GM18520 (cell line): Measurements from ENCODE around the gene CCDC180.
"Not testable (repeated sequence)": the region's sequence is repeated elsewhere in the genome, so short reads cannot be mapped to it uniquely, and the experiment has no call there.

ENCODE experiments used
- ATAC-seq: cut with Tn5 transposase; IDR thresholded peaks from one replicate; pipeline ENCODE4 v1.9.1; 2021; ENCODE audit not compliant: unreplicated experiment

The CCDC180 gene

GRCh38 chr9:97307500-97308163 lies at the start of gene CCDC180:
TSS of gene CCDC180 (plus strand) at chr9:97307659. CDS start at chr9:97308064, 405 bp downstream.
- ATAC-seq: no peak

GRCh38 chr9:97259834-97260514 lies 47.5 kb upstream of the CCDC180 start:
- ATAC-seq: not testable (repeated sequence)

DNA sequence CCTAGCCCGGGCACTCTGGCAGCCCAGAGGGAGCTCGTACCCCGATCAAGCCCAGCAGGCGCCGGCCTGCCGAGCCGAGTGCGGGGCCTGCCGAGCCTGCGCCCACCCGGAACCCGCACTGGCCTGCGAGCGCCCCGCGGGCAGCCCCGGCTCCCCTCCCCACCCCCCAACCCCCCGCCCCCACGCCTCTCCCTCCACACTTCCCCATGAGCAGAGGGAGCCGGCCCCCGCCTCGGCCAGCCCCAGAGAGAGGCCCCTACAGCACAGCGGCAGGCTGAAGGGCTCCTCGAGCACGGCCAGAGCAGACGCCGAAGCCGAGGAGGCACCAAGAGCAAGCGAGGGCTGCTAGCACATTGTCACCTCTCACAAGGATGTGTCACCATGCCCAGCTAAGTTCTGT lies 36.2 kb upstream of the CCDC180 start:
- ATAC-seq: no peak

DNA sequence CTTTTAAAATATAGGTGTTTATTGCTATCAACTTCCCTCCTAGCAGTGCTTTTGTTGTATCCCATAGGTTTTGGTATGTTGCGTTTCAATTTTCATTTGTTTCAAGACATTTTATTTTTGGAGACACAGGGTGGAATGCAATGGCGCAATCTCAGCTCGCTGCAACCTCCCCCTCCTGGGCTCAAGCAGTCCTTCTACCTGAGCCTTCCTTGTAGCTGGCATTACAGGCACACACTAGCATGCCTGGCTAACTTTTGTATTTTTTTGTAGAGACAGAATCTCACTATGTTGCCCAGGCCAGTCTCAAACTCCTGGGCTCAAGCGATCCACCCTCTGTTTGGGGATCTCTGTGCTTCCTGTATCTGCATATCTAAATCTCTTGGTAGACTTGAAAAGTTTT lies 35.4 kb upstream of the CCDC180 start:
- no peak for ATAC-seq

DNA sequence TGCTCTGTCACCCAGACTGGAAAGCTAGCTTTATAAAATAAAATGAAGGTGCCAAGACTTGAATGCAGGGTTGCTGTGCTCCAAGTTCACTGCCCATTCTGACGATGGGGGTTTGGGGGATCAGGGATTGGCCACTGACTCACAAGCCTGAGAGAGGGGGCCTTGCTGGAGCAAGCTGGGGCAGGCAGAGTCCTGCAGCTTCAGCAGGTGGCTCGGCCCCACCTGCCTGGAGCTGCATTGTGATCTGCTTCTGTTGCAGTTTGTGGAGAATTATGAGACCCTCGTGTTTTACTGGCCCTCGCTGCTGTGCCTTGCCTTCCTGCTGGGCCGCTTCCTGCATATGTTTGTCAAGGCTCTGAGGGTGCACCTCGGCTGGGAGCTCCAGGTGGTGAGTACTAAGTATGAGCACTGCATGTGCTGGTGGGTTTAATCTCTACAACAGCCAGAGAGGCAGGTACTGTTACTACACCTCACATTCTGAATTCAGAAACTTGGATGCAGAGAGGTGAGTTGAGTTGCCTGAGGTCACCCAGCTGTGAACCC lies 31.1 kb upstream of the CCDC180 start:
- ATAC-seq: no peak

DNA sequence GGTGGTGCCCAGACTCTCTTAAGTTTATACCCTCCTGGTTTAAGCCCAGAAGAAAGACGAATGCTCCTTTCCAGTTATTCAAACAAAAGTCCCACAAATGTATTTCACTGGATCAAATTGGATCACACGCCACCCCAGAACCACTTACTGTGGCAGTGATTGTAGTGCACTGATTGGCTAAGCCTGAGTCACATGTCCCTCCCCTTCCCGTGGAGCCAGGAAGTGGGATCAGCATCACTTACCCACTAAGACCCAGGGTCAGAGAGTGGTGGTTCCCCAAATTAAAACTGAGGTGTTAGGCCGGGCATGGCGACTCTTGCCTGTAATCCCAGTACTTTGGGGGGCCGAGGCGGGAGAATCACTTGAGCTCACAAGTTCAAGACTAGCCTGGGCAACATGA lies 29.5 kb upstream of the CCDC180 start:
- ATAC-seq: no peak

DNA sequence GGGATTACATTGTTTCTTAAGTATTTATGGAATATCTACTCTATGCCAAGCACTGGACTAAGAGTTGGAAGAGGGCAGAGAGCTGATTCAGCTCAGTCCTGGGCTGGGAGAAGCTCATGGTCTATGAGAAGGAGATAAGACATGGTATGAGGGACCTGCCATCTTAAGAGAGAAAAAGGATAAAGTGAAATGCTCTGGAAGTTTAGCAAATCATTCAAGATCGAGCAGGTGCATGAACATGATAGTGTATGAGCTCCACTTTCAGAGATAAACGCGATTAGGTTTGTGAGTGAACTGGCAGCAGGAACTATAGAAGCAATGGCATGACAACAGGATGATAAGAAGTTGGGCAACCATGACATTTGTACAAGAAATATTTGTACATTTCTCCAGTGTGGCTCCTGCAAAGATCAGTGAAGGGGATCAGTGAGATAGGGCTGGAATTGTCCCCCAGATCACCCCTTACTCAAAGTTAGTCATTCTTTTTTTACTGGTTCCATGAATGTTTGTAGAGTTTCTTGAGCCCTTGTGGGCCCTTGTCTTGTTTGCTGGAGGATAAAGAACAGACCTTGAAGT lies 26.6 kb upstream of the CCDC180 start:
- no peak for ATAC-seq

GRCh38 chr9:97283768-97284167 lies 23.7 kb upstream of the CCDC180 start:
- no peak for ATAC-seq

DNA sequence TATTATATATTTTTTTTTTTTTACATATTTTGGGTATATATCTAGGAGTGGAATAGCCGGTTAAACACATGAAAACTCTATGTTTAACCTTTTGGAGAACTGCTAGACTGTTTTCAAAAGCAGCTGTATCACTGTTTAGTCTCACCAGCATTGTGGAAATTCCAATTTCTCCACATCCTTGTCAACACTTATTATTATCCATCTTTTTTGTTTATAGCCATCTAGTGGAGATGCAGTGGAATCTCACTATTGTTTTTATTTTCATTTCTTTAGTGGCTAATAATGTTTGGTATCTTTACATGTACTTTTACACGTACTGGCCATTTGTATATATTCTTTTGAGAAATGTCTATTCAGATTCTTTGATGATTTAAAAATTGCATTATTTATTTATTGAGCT lies 22.7 kb upstream of the CCDC180 start:
- no peak for ATAC-seq

DNA sequence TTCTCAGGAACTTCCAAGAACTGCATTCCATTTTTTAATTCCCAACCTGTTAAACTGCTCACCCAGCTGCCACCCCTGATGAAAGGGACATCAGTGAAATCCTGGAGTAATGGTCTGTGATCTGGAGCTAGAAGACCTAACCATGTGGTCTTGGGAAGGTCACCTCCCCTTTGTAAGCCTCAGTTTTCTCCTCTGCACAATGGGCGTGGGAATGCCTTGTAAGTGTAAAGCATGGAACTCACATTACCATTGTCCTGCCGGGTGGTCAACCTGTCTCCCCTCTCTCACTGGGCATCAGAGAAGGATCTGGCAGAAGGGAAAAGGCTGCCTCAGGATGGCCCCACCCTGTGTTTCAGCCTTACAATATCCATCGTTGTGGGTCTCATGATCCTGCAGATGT lies 15.3 kb upstream of the CCDC180 start:
- ATAC-seq: no peak

GRCh38 chr9:97293207-97293721 lies 14.2 kb upstream of the CCDC180 start:
- ATAC-seq: no peak

- ATAC-seq: no peak
Measured at GRCh38 chr9:97293818-97294217, 13.6 kb upstream of the CCDC180 start.

DNA sequence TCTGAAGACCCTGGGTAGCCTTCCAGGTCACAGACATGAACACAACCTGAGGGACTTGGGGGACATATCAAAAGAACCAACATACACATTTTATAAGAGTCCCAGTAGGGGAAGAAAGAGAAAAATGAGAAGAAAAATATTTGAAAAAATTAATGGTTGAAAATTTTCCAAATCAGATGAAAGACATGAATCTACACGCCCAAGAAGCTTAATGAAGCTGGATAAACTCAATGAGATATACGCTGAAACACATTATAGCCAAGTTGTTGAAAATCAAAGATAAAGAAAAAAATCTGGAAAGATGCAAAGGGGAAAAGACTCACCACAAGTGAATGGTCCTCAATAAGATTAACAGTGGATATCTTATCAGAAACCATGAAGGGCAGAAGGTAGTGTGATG lies 9.6 kb upstream of the CCDC180 start:
- ATAC-seq: no peak

DNA sequence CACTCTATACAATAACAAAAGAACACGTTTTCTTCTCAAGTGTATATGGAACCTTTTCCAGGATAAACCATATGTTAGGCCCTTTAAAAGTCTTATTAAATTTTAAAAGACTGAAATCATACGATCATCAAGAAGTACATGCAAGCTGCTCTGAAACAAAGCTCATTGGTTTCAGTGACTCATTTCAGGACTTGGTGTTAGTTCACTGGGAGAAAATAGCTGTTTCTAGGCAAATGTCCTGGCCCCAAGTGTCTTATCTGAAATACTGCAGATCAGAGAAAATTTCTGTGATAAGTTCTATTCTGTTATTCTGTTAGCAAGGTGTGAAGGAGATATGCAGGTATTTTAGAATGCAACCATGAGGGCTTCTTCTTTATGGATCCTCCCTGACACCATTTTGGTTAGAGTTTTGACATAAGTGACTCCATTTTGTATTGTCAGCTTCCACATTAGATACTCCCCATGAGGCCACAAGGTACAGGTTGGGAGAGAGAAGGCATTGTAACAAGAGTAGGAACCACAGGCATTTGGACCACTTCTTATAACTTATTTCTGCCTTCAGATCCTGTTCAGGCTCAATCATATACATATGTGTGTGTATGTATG lies 7.5 kb upstream of the CCDC180 start:
- ATAC-seq: no peak

- ATAC-seq: no peak
Measured at GRCh38 chr9:97300586-97300985, 6.9 kb upstream of the CCDC180 start.

GRCh38 chr9:97301974-97302373 lies 5.5 kb upstream of the CCDC180 start:
- ATAC-seq: no peak

GRCh38 chr9:97304586-97304985 lies 2.9 kb upstream of the CCDC180 start:
- ATAC-seq: no peak

DNA sequence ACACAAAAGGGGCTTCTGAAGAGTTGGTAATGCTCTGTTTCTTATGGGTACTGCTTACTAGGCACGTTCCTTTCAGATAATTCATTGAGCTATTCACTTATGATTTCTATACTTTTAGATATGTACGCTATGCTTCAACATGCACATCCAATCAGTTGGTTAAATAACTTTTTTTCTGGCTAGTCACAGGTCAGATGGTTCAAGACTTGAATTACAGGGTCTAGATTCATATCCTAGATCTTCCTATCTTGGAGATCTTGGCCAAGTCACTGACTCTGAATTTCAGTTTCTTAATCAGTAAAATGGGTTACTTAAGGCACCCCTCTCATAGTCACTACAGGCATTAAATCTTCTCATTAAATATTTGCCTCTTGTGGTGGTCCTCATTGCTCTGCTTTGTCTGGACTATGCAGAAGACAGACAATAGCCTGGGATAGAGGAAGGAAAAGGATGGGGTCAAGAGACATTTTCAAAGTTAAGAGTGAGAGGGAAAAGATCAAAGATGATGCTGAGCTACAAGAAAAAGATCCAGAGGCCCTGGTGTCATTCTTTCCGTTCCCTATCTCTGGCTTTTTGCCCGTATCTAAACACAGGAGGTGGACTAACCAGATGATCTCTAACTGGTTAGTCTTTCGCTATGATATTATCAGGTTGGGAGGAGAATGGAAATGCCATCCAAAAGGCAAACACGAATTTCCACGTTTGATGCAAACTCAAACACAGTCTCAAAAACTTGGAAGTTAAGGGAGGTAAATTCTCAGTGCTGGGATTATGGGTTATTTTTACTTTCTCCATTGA lies 1.8 kb upstream of the CCDC180 start:
- no peak for ATAC-seq

- no peak for ATAC-seq
Measured at GRCh38 chr9:97307091-97307490, 368 bp upstream of the CCDC180 start.

GRCh38 chr9:97309260-97309659 lies 1.8 kb downstream of the CCDC180 start:
- no peak for ATAC-seq

DNA sequence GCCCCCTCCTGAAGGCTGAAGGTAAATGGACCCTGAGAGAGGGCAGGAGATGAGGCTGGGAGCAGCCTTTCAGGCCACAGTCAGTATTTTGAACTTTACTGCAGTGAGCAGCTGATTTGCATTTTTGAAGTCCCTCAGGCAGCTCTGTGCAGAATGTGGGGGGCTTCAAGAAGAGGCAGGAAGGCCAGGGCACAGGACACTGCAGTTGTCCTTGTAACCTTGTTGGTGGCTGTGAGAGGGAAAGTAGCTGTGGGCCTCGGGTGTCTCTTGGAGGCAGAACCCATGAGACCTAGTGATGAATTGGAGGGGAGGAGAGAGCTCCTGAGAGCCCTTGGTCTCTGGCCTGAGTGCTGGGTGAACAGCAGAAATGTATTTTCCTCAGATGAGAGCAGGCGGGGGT lies 2.6 kb downstream of the CCDC180 start:
- no peak for ATAC-seq
